ENCODE results near the gene TNFAIP2.

GRCh38 chr14:103184046-103184445 is 60.8 kb downstream of the TNFAIP2 start:
- TF ChIP-seq EZH2 (IDR thresholded peaks at IDR 0.05; ENCODE audit: borderline replicate concordance, low read length): no peak
- TF ChIP-seq, protein P1, sequence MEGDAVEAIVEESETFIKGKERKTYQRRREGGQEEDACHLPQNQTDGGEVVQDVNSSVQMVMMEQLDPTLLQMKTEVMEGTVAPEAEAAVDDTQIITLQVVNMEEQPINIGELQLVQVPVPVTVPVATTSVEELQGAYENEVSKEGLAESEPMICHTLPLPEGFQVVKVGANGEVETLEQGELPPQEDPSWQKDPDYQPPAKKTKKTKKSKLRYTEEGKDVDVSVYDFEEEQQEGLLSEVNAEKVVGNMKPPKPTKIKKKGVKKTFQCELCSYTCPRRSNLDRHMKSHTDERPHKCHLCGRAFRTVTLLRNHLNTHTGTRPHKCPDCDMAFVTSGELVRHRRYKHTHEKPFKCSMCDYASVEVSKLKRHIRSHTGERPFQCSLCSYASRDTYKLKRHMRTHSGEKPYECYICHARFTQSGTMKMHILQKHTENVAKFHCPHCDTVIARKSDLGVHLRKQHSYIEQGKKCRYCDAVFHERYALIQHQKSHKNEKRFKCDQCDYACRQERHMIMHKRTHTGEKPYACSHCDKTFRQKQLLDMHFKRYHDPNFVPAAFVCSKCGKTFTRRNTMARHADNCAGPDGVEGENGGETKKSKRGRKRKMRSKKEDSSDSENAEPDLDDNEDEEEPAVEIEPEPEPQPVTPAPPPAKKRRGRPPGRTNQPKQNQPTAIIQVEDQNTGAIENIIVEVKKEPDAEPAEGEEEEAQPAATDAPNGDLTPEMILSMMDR (IDR thresholded peaks at IDR 0.05; ENCODE audit: low read length): no peak

Data from OCI-LY1 (cell line).